Astrocyte (in vitro differentiated cells and primary cell): Measurements from ENCODE around the gene SUSD4.

Experiments
- CTCF ChIP-seq: IDR thresholded peaks from 2 replicates; pipeline ENCODE4 v1.5.1; 2011; ENCODE audit warnings: low read depth, mild to moderate bottlenecking, inconsistent platforms, low read length, moderate library complexity; ENCODE audit not compliant: insufficient read depth
- EZH2 ChIP-seq: IDR thresholded peaks from 2 replicates; pipeline ENCODE4 v1.6.1; 2012; ENCODE audit warnings: mild to moderate bottlenecking, low read length, inconsistent platforms; ENCODE audit not compliant: insufficient read depth

- TF ChIP-seq CTCF (no peak), EZH2 (no peak)
Observed at GRCh38 chr1:223301371-223301770, 62.6 kb downstream of the SUSD4 start.
